ENCODE measurements around the gene GRID2. TPM values are rescaled to one million over a fixed set of nuclear protein-coding genes. Genes with fewer than 3 reads are reported as not detected.

Gene GRID2
- polyA plus RNA-seq, 1 of the 3 experiments (the other 2 are of a cell fraction), result not detected

DNA sequence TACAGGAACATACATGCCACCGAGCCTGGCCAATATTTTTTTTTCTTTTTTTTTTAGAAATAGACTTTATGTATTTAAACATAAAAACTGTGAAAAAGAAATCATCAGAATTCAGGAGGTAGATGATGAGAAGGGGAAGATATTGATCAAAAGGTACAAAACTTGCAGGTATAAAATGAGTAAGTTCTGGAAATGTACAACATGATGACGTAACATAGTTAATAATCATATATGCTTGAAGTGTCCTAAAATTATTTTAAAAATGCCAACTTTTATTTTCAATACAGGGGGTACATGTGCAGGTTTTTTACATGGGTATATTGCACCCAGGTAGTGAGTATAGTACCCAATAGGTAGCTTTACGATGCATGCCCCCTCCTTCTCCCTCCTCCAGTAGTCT, 337.6 kb downstream of the GRID2 start:
- no peak overlapping the region for H3K4me2 ChIP-seq
- TF ChIP-seq, protein P1, sequence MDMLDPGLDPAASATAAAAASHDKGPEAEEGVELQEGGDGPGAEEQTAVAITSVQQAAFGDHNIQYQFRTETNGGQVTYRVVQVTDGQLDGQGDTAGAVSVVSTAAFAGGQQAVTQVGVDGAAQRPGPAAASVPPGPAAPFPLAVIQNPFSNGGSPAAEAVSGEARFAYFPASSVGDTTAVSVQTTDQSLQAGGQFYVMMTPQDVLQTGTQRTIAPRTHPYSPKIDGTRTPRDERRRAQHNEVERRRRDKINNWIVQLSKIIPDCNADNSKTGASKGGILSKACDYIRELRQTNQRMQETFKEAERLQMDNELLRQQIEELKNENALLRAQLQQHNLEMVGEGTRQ (IDR thresholded peaks at IDR 0.05; ENCODE audit: borderline replicate concordance, low read depth, low read length), result no peak
- TF ChIP-seq NFIC (IDR thresholded peaks at IDR 0.05; ENCODE audit: borderline replicate concordance) (no peak), CHD2 (IDR thresholded peaks at IDR 0.05; ENCODE audit: low read length, partially characterized antibody) (no peak), GABPA (IDR thresholded peaks at IDR 0.05; ENCODE audit: low read depth) (no peak), RCOR1 (IDR thresholded peaks at IDR 0.05; ENCODE audit: low read length) (no peak), FOSL2 (IDR thresholded peaks at IDR 0.05; ENCODE audit: borderline replicate concordance, low read depth) (no peak), FOXJ3 (CRISPR knock-in tag; IDR thresholded peaks at IDR 0.05) (no peak), NRF1 (IDR thresholded peaks at IDR 0.05; ENCODE audit: low read depth, low read length) (no peak), SMC3 (IDR thresholded peaks at IDR 0.05; ENCODE audit: low read depth, low read length) (no peak)
- TF ChIP-seq, protein P2, sequence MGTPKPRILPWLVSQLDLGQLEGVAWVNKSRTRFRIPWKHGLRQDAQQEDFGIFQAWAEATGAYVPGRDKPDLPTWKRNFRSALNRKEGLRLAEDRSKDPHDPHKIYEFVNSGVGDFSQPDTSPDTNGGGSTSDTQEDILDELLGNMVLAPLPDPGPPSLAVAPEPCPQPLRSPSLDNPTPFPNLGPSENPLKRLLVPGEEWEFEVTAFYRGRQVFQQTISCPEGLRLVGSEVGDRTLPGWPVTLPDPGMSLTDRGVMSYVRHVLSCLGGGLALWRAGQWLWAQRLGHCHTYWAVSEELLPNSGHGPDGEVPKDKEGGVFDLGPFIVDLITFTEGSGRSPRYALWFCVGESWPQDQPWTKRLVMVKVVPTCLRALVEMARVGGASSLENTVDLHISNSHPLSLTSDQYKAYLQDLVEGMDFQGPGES (IDR thresholded peaks at IDR 0.05; ENCODE audit: low read depth, low read length), result no peak
- no peak overlapping the region for H2AFZ ChIP-seq (ENCODE audit: low read depth)
- H3K4me1 ChIP-seq (ENCODE audit: control insufficient read depth in 1 of 2, insufficient read depth in 2 of 2, low read depth in 1 of 2, low read length in 1 of 2), result peaks cover 0 to 2% of the 10 kb centered on the region in 2 experiments; a peak in 2 of 4 replicates
- 64% methylated on average over 3 of the region's 3 CpGs for WGBS (ENCODE audit: low lambda C conversion rate)
- no peak overlapping the region for H3K27ac ChIP-seq (ENCODE audit: low read depth in 2 of 2, low read length in 1 of 2)
- CTCF ChIA-PET, result no interaction called here
- DNase-seq, result no peak
- POLR2A ChIA-PET, result no interaction called here
- no peak overlapping the region for H3K9ac ChIP-seq
- peaks cover 4% of the 10 kb centered on the region for H3F3A ChIP-seq (replicated peaks; ENCODE audit: insufficient read depth)
- H3K4me3 ChIP-seq (ENCODE audit: low read depth in 2 of 2, low read length in 1 of 2), result no peak overlapping the region
- no peaks in the 10 kb centered on the region for H3K9me3 ChIP-seq
- no peaks in the 10 kb centered on the region for H3K9me2 ChIP-seq
- H3K36me3 ChIP-seq (replicated peaks in 1 of 2; ENCODE audit: control insufficient read depth in 1 of 2, insufficient read depth in 2 of 2, low read length in 1 of 2), result no peaks in the 10 kb centered on the region
- no peaks in the 10 kb centered on the region for H3K27me3 ChIP-seq (ENCODE audit: insufficient read depth)
- H3K79me2 ChIP-seq (ENCODE audit: insufficient read depth), result no peaks in the 10 kb centered on the region
- H4K20me1 ChIP-seq (ENCODE audit: insufficient read depth), result no peaks in the 10 kb centered on the region

DNA sequence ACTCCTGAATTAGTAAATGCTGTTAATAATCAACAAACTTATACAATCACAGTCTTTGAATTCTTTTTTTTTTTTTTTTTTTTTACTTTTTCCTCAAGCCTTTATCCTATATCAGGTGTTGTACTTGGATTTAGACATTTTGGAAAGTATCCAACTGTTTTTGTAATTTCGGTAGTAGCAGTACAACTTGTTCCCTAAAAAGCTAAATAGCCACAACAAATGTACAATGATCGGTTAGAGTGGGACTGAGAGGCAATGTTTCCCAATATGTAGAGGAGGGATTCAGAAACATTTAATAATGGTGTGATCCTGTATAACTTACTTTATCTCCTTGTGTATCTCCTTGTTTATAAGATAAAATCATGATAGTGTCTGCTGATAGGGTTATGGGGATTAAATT, 343.1 kb downstream of the GRID2 start:
- Histone ChIP-seq H3K4me2 (no peak overlapping the region), H2AFZ (ENCODE audit: low read depth) (no peak overlapping the region), H3K9me2 (no peaks in the 10 kb centered on the region), H3K36me3 (replicated peaks in 1 of 2; ENCODE audit: control insufficient read depth in 1 of 2, insufficient read depth in 2 of 2, low read length in 1 of 2) (no peaks in the 10 kb centered on the region), H3K27me3 (ENCODE audit: insufficient read depth) (no peaks in the 10 kb centered on the region), H3K79me2 (ENCODE audit: insufficient read depth) (no peaks in the 10 kb centered on the region), H4K20me1 (ENCODE audit: insufficient read depth) (no peaks in the 10 kb centered on the region), H3K9me3 (no peaks in the 10 kb centered on the region), H3K4me1 (ENCODE audit: control insufficient read depth in 1 of 2, insufficient read depth in 2 of 2, low read depth in 1 of 2, low read length in 1 of 2) (no peaks in the 10 kb centered on the region), H3K9ac (no peak overlapping the region), H3F3A (replicated peaks; ENCODE audit: insufficient read depth) (no peaks in the 10 kb centered on the region), H3K27ac (ENCODE audit: low read depth in 2 of 2, low read length in 1 of 2) (no peak overlapping the region), H3K4me3 (ENCODE audit: low read depth in 2 of 2, low read length in 1 of 2) (no peak overlapping the region)
- ChIA-PET POLR2A (no interaction called here), CTCF (no interaction called here)
- WGBS (ENCODE audit: low lambda C conversion rate), result 62% methylated on average over 2 of the region's 2 CpGs
- DNase-seq, result no peak
- TF ChIP-seq GATA2 (CRISPR knock-in tag; IDR thresholded peaks at IDR 0.05) (no peak), MXI1 (IDR thresholded peaks at IDR 0.05; ENCODE audit: low read depth, low read length) (no peak), CHD2 (IDR thresholded peaks at IDR 0.05; ENCODE audit: low read length, partially characterized antibody) (no peak), MEF2A (IDR thresholded peaks at IDR 0.05; ENCODE audit: borderline replicate concordance, low read depth) (no peak), EZH2phosphoT487 (IDR thresholded peaks at IDR 0.05; ENCODE audit: borderline replicate concordance, low read depth) (no peak), NFIC (IDR thresholded peaks at IDR 0.05; ENCODE audit: borderline replicate concordance) (no peak), JUND (IDR thresholded peaks at IDR 0.05) (no peak), RFX5 (IDR thresholded peaks at IDR 0.05; ENCODE audit: low read length) (no peak), RCOR1 (IDR thresholded peaks at IDR 0.05; ENCODE audit: low read length) (no peak), FOXM1 (IDR thresholded peaks at IDR 0.05; ENCODE audit: low read depth) (no peak), RAD21 (IDR thresholded peaks at IDR 0.05; ENCODE audit: low read length) (no peak), TCF12 (IDR thresholded peaks at IDR 0.05) (no peak)
- TF ChIP-seq, protein P3, sequence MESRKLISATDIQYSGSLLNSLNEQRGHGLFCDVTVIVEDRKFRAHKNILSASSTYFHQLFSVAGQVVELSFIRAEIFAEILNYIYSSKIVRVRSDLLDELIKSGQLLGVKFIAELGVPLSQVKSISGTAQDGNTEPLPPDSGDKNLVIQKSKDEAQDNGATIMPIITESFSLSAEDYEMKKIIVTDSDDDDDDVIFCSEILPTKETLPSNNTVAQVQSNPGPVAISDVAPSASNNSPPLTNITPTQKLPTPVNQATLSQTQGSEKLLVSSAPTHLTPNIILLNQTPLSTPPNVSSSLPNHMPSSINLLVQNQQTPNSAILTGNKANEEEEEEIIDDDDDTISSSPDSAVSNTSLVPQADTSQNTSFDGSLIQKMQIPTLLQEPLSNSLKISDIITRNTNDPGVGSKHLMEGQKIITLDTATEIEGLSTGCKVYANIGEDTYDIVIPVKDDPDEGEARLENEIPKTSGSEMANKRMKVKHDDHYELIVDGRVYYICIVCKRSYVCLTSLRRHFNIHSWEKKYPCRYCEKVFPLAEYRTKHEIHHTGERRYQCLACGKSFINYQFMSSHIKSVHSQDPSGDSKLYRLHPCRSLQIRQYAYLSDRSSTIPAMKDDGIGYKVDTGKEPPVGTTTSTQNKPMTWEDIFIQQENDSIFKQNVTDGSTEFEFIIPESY (IDR thresholded peaks at IDR 0.05; ENCODE audit: borderline replicate concordance, low read depth), result no peak
- TF ChIP-seq, protein P1 (IDR thresholded peaks at IDR 0.05; ENCODE audit: borderline replicate concordance, low read depth, low read length), result no peak
- TF ChIP-seq, protein P4, sequence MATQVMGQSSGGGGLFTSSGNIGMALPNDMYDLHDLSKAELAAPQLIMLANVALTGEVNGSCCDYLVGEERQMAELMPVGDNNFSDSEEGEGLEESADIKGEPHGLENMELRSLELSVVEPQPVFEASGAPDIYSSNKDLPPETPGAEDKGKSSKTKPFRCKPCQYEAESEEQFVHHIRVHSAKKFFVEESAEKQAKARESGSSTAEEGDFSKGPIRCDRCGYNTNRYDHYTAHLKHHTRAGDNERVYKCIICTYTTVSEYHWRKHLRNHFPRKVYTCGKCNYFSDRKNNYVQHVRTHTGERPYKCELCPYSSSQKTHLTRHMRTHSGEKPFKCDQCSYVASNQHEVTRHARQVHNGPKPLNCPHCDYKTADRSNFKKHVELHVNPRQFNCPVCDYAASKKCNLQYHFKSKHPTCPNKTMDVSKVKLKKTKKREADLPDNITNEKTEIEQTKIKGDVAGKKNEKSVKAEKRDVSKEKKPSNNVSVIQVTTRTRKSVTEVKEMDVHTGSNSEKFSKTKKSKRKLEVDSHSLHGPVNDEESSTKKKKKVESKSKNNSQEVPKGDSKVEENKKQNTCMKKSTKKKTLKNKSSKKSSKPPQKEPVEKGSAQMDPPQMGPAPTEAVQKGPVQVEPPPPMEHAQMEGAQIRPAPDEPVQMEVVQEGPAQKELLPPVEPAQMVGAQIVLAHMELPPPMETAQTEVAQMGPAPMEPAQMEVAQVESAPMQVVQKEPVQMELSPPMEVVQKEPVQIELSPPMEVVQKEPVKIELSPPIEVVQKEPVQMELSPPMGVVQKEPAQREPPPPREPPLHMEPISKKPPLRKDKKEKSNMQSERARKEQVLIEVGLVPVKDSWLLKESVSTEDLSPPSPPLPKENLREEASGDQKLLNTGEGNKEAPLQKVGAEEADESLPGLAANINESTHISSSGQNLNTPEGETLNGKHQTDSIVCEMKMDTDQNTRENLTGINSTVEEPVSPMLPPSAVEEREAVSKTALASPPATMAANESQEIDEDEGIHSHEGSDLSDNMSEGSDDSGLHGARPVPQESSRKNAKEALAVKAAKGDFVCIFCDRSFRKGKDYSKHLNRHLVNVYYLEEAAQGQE (IDR thresholded peaks at IDR 0.05; ENCODE audit: low read depth, low read length), result no peak

Measured in SK-N-SH (cell line).